SK-N-MC (cell line): ENCODE results near the gene TICAM2.

Experiments
- EZH2 ChIP-seq: fragments of 200-600 bp; sonication (generic); IDR thresholded peaks from one replicate; pipeline ENCODE4 v1.6.1; 2017; ENCODE audit warnings: antibody characterized with exemption
- POLR2AphosphoS5 ChIP-seq: IDR thresholded peaks from 2 replicates; pipeline ENCODE4 v1.6.1; 2012; ENCODE audit warnings: mild to moderate bottlenecking, low read depth, low read length, borderline replicate concordance

- TF ChIP-seq POLR2AphosphoS5: no peak
- no peak for TF ChIP-seq EZH2
These were observed 33.6 kb downstream of the TICAM2 start for GRCh38 chr5:115568668-115569067.
